D721Med (cell line): ENCODE measurements around the gene EFNA5.

Experiments used
- DNase-seq: peaks from one replicate; pipeline ENCODE4 v3.0.0; 2011; ENCODE audit warnings: low spot score; ENCODE audit not compliant: insufficient read length
- FAIRE-seq: peaks from 2 replicates; lab custom pipeline; 2011; peaks lifted over from hg19 to GRCh38; lab: Jason Lieb, UNC
- TF ChIP-seq, protein P1 (sequence below): IDR thresholded peaks from 2 replicates; pipeline ENCODE4 v1.5.1; 2012; ENCODE audit warnings: mild to moderate bottlenecking, control low read depth; ENCODE audit not compliant: insufficient read depth; ENCODE audit errors: missing control alignments

EFNA5 gene

GRCh38 chr5:107380654-107381053 is 290.1 kb downstream of the EFNA5 start:
- FAIRE-seq = no peak
- DNase-seq = no peak
- TF ChIP-seq, protein P1, sequence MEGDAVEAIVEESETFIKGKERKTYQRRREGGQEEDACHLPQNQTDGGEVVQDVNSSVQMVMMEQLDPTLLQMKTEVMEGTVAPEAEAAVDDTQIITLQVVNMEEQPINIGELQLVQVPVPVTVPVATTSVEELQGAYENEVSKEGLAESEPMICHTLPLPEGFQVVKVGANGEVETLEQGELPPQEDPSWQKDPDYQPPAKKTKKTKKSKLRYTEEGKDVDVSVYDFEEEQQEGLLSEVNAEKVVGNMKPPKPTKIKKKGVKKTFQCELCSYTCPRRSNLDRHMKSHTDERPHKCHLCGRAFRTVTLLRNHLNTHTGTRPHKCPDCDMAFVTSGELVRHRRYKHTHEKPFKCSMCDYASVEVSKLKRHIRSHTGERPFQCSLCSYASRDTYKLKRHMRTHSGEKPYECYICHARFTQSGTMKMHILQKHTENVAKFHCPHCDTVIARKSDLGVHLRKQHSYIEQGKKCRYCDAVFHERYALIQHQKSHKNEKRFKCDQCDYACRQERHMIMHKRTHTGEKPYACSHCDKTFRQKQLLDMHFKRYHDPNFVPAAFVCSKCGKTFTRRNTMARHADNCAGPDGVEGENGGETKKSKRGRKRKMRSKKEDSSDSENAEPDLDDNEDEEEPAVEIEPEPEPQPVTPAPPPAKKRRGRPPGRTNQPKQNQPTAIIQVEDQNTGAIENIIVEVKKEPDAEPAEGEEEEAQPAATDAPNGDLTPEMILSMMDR = no peak

GRCh38 chr5:107378218-107378899 is 292.4 kb downstream of the EFNA5 start:
- FAIRE-seq (no peak), DNase-seq (no peak)
- TF ChIP-seq, protein P1 = no peak

DNA sequence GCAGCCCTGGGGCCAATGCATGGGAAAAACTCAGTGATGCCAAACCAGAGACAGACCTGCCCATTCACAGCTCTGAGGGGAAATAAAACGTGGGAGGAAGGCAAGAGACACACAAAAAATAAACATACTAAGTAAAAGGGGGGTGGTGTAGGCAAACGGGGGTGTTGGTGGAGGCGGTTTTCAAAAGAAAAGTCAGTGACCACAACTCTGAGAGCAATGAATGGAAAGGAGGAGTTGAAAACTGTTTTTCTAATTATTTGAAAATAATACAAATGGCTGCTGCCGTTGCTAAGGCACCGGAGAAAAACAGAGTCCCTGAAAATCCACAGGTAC is 293.5 kb downstream of the EFNA5 start:
- FAIRE-seq = no peak
- TF ChIP-seq, protein P1 = no peak
- DNase-seq = no peak

GRCh38 chr5:107376546-107377276 is 294.0 kb downstream of the EFNA5 start:
- TF ChIP-seq, protein P1 = no peak
- DNase-seq (no peak), FAIRE-seq (no peak)

- FAIRE-seq = no peak
Measured at GRCh38 chr5:107373549-107374263, 297.0 kb downstream of the EFNA5 start.

GRCh38 chr5:107372723-107373450 is 297.9 kb downstream of the EFNA5 start:
- FAIRE-seq (no peak), DNase-seq (peak; percentile 16)
- TF ChIP-seq, protein P1 = no peak

More at GRCh38 chr5:107373549-107374263, 297.0 kb downstream of the EFNA5 start:
- no peak for DNase-seq
- TF ChIP-seq, protein P1 = no peak
